HG03439 (cell line): Measurements from ENCODE around the gene IGSF9.
"Not testable (repeated sequence)": the region's sequence is repeated elsewhere in the genome, so short reads cannot be mapped to it uniquely, and the experiment has no call there.

Experiments used
- ATAC-seq: cut with Tn5 transposase; IDR thresholded peaks from one replicate; pipeline ENCODE4 v1.9.1; 2021; ENCODE audit warnings: mild to moderate bottlenecking, moderate library complexity; ENCODE audit not compliant: unreplicated experiment

The IGSF9 gene

GRCh38 chr1:159900086-159900680, 45.2 kb downstream of the IGSF9 start, which contains the start of gene CFAP45:
TSS of gene CFAP45 (minus strand) at chr1:159900165. CDS start at chr1:159900098, 67 bp downstream.
- no peak for ATAC-seq

GRCh38 chr1:159899634-159900033, 45.8 kb downstream of the IGSF9 start:
- ATAC-seq: not testable (repeated sequence)

GRCh38 chr1:159898527-159898926, 46.9 kb downstream of the IGSF9 start:
- ATAC-seq: no peak

GRCh38 chr1:159897962-159898361, 47.5 kb downstream of the IGSF9 start:
- ATAC-seq: no peak

- ATAC-seq: no peak
Measured at GRCh38 chr1:159896546-159896930, 48.9 kb downstream of the IGSF9 start.

GRCh38 chr1:159895836-159896545, 49.4 kb downstream of the IGSF9 start:
- ATAC-seq: no peak

GRCh38 chr1:159895286-159895685, 50.1 kb downstream of the IGSF9 start:
- no peak for ATAC-seq

- ATAC-seq: no peak
Measured at GRCh38 chr1:159892944-159893343, 52.5 kb downstream of the IGSF9 start.

- peak; percentile 73 for ATAC-seq
Measured at GRCh38 chr1:159891275-159892157, 53.9 kb downstream of the IGSF9 start.

GRCh38 chr1:159890390-159890789, 55.0 kb downstream of the IGSF9 start:
- ATAC-seq: no peak

- peak; percentile 85 for ATAC-seq
Measured at GRCh38 chr1:159889821-159890252, 55.6 kb downstream of the IGSF9 start.

- no peak for ATAC-seq
Measured at GRCh38 chr1:159889202-159889601, 56.2 kb downstream of the IGSF9 start.

GRCh38 chr1:159884296-159884695, 61.1 kb downstream of the IGSF9 start:
- no peak for ATAC-seq

- no peak for ATAC-seq
Measured at GRCh38 chr1:159883134-159883533, 62.3 kb downstream of the IGSF9 start.

- ATAC-seq: no peak
Measured at GRCh38 chr1:159882527-159882862, 62.9 kb downstream of the IGSF9 start.

- no peak for ATAC-seq
Measured at GRCh38 chr1:159881622-159882526, 63.5 kb downstream of the IGSF9 start.

- no peak for ATAC-seq
Measured at GRCh38 chr1:159880430-159880829, 65.0 kb downstream of the IGSF9 start.

- no peak for ATAC-seq
Measured at GRCh38 chr1:159879977-159880376, 65.4 kb downstream of the IGSF9 start.

GRCh38 chr1:159879136-159879535, 66.3 kb downstream of the IGSF9 start:
- no peak for ATAC-seq

GRCh38 chr1:159877695-159878444, 67.5 kb downstream of the IGSF9 start:
- ATAC-seq: no peak
